GM12878 (cell line): ENCODE measurements around the gene HSPE1. TPM values are rescaled to one million over a fixed set of nuclear protein-coding genes. Genes with fewer than 3 reads are reported as not detected.

ENCODE experiments used
- ATF3 ChIP-seq: IDR thresholded peaks from 2 replicates; pipeline ENCODE4 v1.6.1; 2011; ENCODE audit warnings: low read depth, mild to moderate bottlenecking, low read length, moderate library complexity, borderline replicate concordance; ENCODE audit errors: extremely low read depth
- CHD2 ChIP-seq: IDR thresholded peaks from 2 replicates; pipeline ENCODE4 v1.6.1; 2011; ENCODE audit warnings: low read depth, low read length, improper control_type of control experiment, borderline replicate concordance
- HCFC1 ChIP-seq: fragments of 150-350 bp; IDR thresholded peaks from 2 replicates; pipeline ENCODE4 v1.6.1; 2014; ENCODE audit warnings: low read length
- JUNB ChIP-seq: IDR thresholded peaks from 2 replicates; pipeline ENCODE4 v1.6.1; 2016; ENCODE audit warnings: antibody characterized with exemption, mild to moderate bottlenecking
- MYC ChIP-seq: IDR thresholded peaks from 2 replicates; pipeline ENCODE4 v1.6.1; 2011; ENCODE audit warnings: mild to moderate bottlenecking, low read length, moderate library complexity, inconsistent platforms; ENCODE audit not compliant: insufficient read depth, insufficient replicate concordance, insufficient read length, severe bottlenecking
- SP1 ChIP-seq: IDR thresholded peaks from one replicate; pipeline ENCODE4 v1.6.1; 2011; ENCODE audit warnings: low read depth, low read length
- polyA plus RNA-seq, 11 experiments: library from polyadenylated mRNA; depleted of rRNA in 4 of 11; unstranded in 6 of 11; stranded (reverse) in 5 of 11; fragments of >200 nt; fragmentation: Nextera tagmentation in 4 of 11; fragmentation: Illumina TruSeq in 1 of 11; extraction: Ambion mirVana in 4 of 11; extraction: Trizol in 1 of 11; gene quantifications; 1 replicate in 1 of 11; 2 replicates in 10 of 11; pipeline versions ENCODE4 v1.2.1 to v1.2.3, GENCODE V29; 2011 to 2016; ENCODE audit warnings: inconsistent platforms in 2 of 11, missing spikeins in 2 of 11, low read depth in 1 of 11
- total RNA-seq, 4 experiments: library from RNA; depleted of rRNA in 3 of 4; stranded (reverse); fragments of >200 nt in 3 of 4; fragmentation: Illumina TruSeq in 1 of 4; extraction: Trizol in 1 of 4; gene quantifications; 2 replicates each; pipeline versions ENCODE4 v1.2.1 to v1.2.3, GENCODE V29; 2013 to 2021
- TF ChIP-seq, protein P1 (sequence below): fragments of 450-650 bp; formaldehyde crosslinking; IDR thresholded peaks from 2 replicates; pipeline ENCODE4 v1.4.0; 2022; ENCODE audit warnings: mild to moderate bottlenecking, moderate library complexity
- TF ChIP-seq, protein P2 (sequence below): fragments of 450-650 bp; IDR thresholded peaks from 2 replicates; pipeline ENCODE4 v1.6.1; 2016; ENCODE audit warnings: mild to moderate bottlenecking, moderate library complexity, borderline replicate concordance
- TF ChIP-seq, protein P3 (sequence below), 3 experiments: IDR thresholded peaks in 2 of 3; conservative IDR thresholded peaks in 1 of 3; 2 replicates each; pipeline ENCODE4 v1.5.1; 2011; ENCODE audit warnings: low read depth in 3 of 3, low read length in 3 of 3, mild to moderate bottlenecking in 3 of 3, control low read depth in 2 of 3, moderate library complexity in 2 of 3, inconsistent platforms in 1 of 3, mixed read lengths in 1 of 3; ENCODE audit not compliant: control insufficient read depth in 2 of 3, insufficient read depth in 1 of 3; ENCODE audit errors: extremely low read depth in 1 of 3
- TF ChIP-seq, protein P4 (sequence below): fragments of 150-350 bp; IDR thresholded peaks from 2 replicates; pipeline ENCODE4 v1.6.1; 2016; ENCODE audit warnings: low read depth, low read length

HSPE1 gene
- total and polyA plus RNA-seq, 10 of the 15 experiments (the other 5 are each of a cell fraction or from before 2014, with no cell fraction given): 180 to 1,096 (median 505) TPM

DNA sequence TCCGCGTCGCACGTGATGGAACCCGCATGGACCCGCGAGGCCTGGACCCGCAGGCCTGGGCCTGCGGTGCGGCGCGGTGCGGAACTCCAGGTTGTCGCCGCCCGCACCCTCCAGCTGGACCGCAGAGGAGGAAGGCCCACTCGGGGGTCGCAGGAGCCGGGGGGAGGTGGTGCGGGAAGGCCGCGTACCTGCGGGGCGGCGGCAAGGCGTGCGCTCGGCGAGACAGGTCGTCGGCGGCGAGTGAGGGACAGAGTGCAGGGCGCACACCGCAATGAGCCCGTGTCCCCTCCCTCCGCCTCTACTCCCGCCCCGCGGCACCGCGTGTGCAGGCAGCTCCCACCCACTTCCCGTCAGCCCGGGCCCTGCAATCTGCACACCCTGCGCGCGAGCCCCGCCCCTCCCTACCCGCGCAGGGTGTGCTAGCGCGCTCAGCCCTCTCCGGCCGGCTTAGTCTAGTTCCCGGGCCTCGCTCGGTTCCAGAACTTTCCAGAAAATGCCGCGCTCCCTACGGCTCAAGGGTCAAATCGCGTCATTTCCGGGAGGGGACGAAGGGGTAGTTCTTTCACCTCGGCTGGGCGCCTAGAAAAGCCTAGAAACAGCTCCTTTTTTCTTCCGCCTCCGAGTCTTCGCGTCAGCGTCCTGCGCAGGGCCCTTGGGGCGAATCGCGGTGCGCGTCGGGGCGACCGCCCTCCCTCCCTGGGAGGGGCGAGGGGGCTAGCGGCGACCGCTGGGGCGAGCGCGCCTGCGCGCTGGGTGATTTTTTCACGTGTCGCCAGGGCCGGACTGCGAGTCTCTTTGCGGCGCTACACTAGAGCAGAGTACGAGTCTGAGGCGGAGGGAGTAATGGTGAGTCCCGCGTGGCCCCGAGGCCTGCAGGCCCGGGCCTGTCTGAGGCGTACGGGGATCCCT, at the start of gene HSPE1, which contains the start of gene HSPD1 (continued):
- TF ChIP-seq, protein P1, sequence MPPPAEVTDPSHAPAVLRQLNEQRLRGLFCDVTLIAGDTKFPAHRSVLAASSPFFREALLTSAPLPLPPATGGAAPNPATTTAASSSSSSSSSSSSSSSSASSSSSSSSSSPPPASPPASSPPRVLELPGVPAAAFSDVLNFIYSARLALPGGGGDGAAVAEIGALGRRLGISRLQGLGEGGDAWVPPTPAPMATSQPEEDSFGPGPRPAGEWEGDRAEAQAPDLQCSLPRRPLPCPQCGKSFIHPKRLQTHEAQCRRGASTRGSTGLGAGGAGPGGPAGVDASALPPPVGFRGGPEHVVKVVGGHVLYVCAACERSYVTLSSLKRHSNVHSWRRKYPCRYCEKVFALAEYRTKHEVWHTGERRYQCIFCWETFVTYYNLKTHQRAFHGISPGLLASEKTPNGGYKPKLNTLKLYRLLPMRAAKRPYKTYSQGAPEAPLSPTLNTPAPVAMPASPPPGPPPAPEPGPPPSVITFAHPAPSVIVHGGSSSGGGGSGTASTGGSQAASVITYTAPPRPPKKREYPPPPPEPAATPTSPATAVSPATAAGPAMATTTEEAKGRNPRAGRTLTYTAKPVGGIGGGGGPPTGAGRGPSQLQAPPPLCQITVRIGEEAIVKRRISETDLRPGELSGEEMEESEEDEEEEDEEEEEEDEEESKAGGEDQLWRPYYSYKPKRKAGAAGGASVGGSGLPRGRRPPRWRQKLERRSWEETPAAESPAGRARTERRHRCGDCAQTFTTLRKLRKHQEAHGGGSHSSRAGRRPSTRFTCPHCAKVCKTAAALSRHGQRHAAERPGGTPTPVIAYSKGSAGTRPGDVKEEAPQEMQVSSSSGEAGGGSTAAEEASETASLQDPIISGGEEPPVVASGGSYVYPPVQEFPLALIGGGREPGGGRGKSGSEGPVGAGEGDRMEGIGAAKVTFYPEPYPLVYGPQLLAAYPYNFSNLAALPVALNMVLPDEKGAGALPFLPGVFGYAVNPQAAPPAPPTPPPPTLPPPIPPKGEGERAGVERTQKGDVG: no peak
- TF ChIP-seq HCFC1 (peak; percentile 79), ATF3 (peak; percentile 97), JUNB (peak; percentile 81), CHD2 (peak; percentile 85), SP1 (peak; percentile 91), MYC (peak; percentile 97)
- TF ChIP-seq, protein P2, sequence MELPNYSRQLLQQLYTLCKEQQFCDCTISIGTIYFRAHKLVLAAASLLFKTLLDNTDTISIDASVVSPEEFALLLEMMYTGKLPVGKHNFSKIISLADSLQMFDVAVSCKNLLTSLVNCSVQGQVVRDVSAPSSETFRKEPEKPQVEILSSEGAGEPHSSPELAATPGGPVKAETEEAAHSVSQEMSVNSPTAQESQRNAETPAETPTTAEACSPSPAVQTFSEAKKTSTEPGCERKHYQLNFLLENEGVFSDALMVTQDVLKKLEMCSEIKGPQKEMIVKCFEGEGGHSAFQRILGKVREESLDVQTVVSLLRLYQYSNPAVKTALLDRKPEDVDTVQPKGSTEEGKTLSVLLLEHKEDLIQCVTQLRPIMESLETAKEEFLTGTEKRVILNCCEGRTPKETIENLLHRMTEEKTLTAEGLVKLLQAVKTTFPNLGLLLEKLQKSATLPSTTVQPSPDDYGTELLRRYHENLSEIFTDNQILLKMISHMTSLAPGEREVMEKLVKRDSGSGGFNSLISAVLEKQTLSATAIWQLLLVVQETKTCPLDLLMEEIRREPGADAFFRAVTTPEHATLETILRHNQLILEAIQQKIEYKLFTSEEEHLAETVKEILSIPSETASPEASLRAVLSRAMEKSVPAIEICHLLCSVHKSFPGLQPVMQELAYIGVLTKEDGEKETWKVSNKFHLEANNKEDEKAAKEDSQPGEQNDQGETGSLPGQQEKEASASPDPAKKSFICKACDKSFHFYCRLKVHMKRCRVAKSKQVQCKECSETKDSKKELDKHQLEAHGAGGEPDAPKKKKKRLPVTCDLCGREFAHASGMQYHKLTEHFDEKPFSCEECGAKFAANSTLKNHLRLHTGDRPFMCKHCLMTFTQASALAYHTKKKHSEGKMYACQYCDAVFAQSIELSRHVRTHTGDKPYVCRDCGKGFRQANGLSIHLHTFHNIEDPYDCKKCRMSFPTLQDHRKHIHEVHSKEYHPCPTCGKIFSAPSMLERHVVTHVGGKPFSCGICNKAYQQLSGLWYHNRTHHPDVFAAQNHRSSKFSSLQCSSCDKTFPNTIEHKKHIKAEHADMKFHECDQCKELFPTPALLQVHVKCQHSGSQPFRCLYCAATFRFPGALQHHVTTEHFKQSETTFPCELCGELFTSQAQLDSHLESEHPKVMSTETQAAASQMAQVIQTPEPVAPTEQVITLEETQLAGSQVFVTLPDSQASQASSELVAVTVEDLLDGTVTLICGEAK: peak; percentile 88
- TF ChIP-seq, protein P3, sequence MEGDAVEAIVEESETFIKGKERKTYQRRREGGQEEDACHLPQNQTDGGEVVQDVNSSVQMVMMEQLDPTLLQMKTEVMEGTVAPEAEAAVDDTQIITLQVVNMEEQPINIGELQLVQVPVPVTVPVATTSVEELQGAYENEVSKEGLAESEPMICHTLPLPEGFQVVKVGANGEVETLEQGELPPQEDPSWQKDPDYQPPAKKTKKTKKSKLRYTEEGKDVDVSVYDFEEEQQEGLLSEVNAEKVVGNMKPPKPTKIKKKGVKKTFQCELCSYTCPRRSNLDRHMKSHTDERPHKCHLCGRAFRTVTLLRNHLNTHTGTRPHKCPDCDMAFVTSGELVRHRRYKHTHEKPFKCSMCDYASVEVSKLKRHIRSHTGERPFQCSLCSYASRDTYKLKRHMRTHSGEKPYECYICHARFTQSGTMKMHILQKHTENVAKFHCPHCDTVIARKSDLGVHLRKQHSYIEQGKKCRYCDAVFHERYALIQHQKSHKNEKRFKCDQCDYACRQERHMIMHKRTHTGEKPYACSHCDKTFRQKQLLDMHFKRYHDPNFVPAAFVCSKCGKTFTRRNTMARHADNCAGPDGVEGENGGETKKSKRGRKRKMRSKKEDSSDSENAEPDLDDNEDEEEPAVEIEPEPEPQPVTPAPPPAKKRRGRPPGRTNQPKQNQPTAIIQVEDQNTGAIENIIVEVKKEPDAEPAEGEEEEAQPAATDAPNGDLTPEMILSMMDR (IDR thresholded peaks at IDR 0.05 in 2 of 3, conservative IDR thresholded peaks at IDR 0.05 in 1 of 3; ENCODE audit: control insufficient read depth in 2 of 3, extremely low read depth in 1 of 3, insufficient read depth in 1 of 3, low read depth in 3 of 3, low read length in 3 of 3): no peak
- TF ChIP-seq, protein P4, sequence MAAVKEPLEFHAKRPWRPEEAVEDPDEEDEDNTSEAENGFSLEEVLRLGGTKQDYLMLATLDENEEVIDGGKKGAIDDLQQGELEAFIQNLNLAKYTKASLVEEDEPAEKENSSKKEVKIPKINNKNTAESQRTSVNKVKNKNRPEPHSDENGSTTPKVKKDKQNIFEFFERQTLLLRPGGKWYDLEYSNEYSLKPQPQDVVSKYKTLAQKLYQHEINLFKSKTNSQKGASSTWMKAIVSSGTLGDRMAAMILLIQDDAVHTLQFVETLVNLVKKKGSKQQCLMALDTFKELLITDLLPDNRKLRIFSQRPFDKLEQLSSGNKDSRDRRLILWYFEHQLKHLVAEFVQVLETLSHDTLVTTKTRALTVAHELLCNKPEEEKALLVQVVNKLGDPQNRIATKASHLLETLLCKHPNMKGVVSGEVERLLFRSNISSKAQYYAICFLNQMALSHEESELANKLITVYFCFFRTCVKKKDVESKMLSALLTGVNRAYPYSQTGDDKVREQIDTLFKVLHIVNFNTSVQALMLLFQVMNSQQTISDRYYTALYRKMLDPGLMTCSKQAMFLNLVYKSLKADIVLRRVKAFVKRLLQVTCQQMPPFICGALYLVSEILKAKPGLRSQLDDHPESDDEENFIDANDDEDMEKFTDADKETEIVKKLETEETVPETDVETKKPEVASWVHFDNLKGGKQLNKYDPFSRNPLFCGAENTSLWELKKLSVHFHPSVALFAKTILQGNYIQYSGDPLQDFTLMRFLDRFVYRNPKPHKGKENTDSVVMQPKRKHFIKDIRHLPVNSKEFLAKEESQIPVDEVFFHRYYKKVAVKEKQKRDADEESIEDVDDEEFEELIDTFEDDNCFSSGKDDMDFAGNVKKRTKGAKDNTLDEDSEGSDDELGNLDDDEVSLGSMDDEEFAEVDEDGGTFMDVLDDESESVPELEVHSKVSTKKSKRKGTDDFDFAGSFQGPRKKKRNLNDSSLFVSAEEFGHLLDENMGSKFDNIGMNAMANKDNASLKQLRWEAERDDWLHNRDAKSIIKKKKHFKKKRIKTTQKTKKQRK: 0 out of 2 replicates have a peak, but pooled peaks have one; percentile 25
